ENCODE measurements around the gene GABPB2. TPM values are rescaled to one million over a fixed set of nuclear protein-coding genes. Genes with fewer than 3 reads are reported as not detected.

Gene GABPB2
- total RNA-seq, 1 donor from 2014 or later: 3.6 TPM

- Histone ChIP-seq H3K4me1 (ENCODE audit: insufficient read depth, low read length) (no peaks in the 10 kb centered on the region), H3K27ac (ENCODE audit: low read depth, low read length) (no peak overlapping the region), H3K27me3 (ENCODE audit: insufficient read depth, low read length) (no peaks in the 10 kb centered on the region), H3K9ac (ENCODE audit: low read length) (no peak overlapping the region), H4K20me1 (ENCODE audit: insufficient read depth, low read length) (peaks cover 4% of the 10 kb centered on the region), H3K4me2 (ENCODE audit: low read length) (no peak overlapping the region), H3K79me2 (ENCODE audit: insufficient read depth, low read length) (no peaks in the 10 kb centered on the region), H3K36me3 (ENCODE audit: insufficient read depth, low read length) (peaks cover 12% of the 10 kb centered on the region), H2AFZ (ENCODE audit: low read depth, low read length) (no peak overlapping the region), H3K9me3 (ENCODE audit: insufficient read depth, low read depth, low read length) (no peaks in the 10 kb centered on the region), H3K4me3 (ENCODE audit: insufficient read depth, low read depth, low read length) (no peak overlapping the region)
- FAIRE-seq: no peak
- no peak for DNase-seq (ENCODE audit: low read depth)
- TF ChIP-seq EZH2 (IDR thresholded peaks at IDR 0.05; ENCODE audit: insufficient read depth, low read length) (no peak), CTCF (IDR thresholded peaks at IDR 0.05; ENCODE audit: insufficient read depth, low read depth, low read length) (no peak)
- Mint-ChIP-seq H3K27ac (ENCODE audit: unreplicated experiment) (no peak overlapping the region), H3K9me3 (ENCODE audit: unreplicated experiment) (no peaks in the 10 kb centered on the region), H3K27me3 (ENCODE audit: low read depth, unreplicated experiment) (no peaks in the 10 kb centered on the region), H3K4me1 (ENCODE audit: low read depth, unreplicated experiment) (peaks cover 2% of the 10 kb centered on the region), H3K36me3 (ENCODE audit: low read depth, unreplicated experiment) (peaks cover 13% of the 10 kb centered on the region), H3K4me3 (ENCODE audit: unreplicated experiment) (no peak overlapping the region)
Observed at GRCh38 chr1:151158751-151159251, 88.2 kb downstream of the GABPB2 start.

- FAIRE-seq (no peak), DNase-seq (ENCODE audit: low read depth) (no peak)
- peaks cover 13% of the 10 kb centered on the region for H3K36me3 Mint-ChIP-seq (ENCODE audit: low read depth, unreplicated experiment)
- Histone ChIP-seq H2AFZ (ENCODE audit: low read depth, low read length) (no peak overlapping the region), H3K4me1 (ENCODE audit: insufficient read depth, low read length) (peaks cover 2% of the 10 kb centered on the region), H3K9ac (ENCODE audit: low read length) (no peak overlapping the region), H4K20me1 (ENCODE audit: insufficient read depth, low read length) (peaks cover 4% of the 10 kb centered on the region), H3K27me3 (ENCODE audit: insufficient read depth, low read length) (no peaks in the 10 kb centered on the region), H3K36me3 (ENCODE audit: insufficient read depth, low read length) (peaks cover 12% of the 10 kb centered on the region), H3K4me2 (ENCODE audit: low read length) (no peak overlapping the region), H3K9me3 (ENCODE audit: insufficient read depth, low read depth, low read length) (no peaks in the 10 kb centered on the region), H3K4me3 (ENCODE audit: insufficient read depth, low read depth, low read length) (no peak overlapping the region), H3K79me2 (ENCODE audit: insufficient read depth, low read length) (peaks cover 5% of the 10 kb centered on the region), H3K27ac (ENCODE audit: low read depth, low read length) (no peak overlapping the region)
- H3K27ac Mint-ChIP-seq (ENCODE audit: unreplicated experiment): no peak overlapping the region
- no peaks in the 10 kb centered on the region for H3K9me3 Mint-ChIP-seq (ENCODE audit: unreplicated experiment)
- peaks cover 5% of the 10 kb centered on the region for H3K4me1 Mint-ChIP-seq (ENCODE audit: low read depth, unreplicated experiment)
- H3K27me3 Mint-ChIP-seq (ENCODE audit: low read depth, unreplicated experiment): no peaks in the 10 kb centered on the region
- no peak overlapping the region for H3K4me3 Mint-ChIP-seq (ENCODE audit: unreplicated experiment)
- TF ChIP-seq CTCF (IDR thresholded peaks at IDR 0.05; ENCODE audit: insufficient read depth, low read depth, low read length) (no peak), EZH2 (IDR thresholded peaks at IDR 0.05; ENCODE audit: insufficient read depth, low read length) (no peak)
Observed at GRCh38 chr1:151159373-151159772, 88.8 kb downstream of the GABPB2 start.

GRCh38 chr1:151164732-151165280 is 94.2 kb downstream of the GABPB2 start:
- Mint-ChIP-seq H3K36me3 (ENCODE audit: low read depth, unreplicated experiment) (peaks cover 19% of the 10 kb centered on the region), H3K27me3 (ENCODE audit: low read depth, unreplicated experiment) (no peaks in the 10 kb centered on the region), H3K4me3 (ENCODE audit: unreplicated experiment) (peak overlapping the region; percentile 96), H3K4me1 (ENCODE audit: low read depth, unreplicated experiment) (peaks cover 11% of the 10 kb centered on the region), H3K27ac (ENCODE audit: unreplicated experiment) (peak overlapping the region; percentile 94), H3K9me3 (ENCODE audit: unreplicated experiment) (no peaks in the 10 kb centered on the region)
- H4K20me1 ChIP-seq (ENCODE audit: insufficient read depth, low read length): peaks cover 5% of the 10 kb centered on the region
- H3K36me3 ChIP-seq (ENCODE audit: insufficient read depth, low read length): peaks cover 6% of the 10 kb centered on the region
- FAIRE-seq (no peak), DNase-seq (ENCODE audit: low read depth) (no peak)
- H3K4me3 ChIP-seq (ENCODE audit: insufficient read depth, low read depth, low read length): peak overlapping the region; percentile 99
- H3K4me1 ChIP-seq (ENCODE audit: insufficient read depth, low read length): peaks cover 15% of the 10 kb centered on the region
- H3K4me2 ChIP-seq (ENCODE audit: low read length): peak overlapping the region; percentile 95
- peak overlapping the region; percentile 13 for H3K27ac ChIP-seq (ENCODE audit: low read depth, low read length)
- peaks cover 41% of the 10 kb centered on the region for H3K79me2 ChIP-seq (ENCODE audit: insufficient read depth, low read length)
- no peaks in the 10 kb centered on the region for H3K27me3 ChIP-seq (ENCODE audit: insufficient read depth, low read length)
- peak overlapping the region; percentile 98 for H3K9ac ChIP-seq (ENCODE audit: low read length)
- H2AFZ ChIP-seq (ENCODE audit: low read depth, low read length): peak overlapping the region; percentile 88
- TF ChIP-seq EZH2 (IDR thresholded peaks at IDR 0.05; ENCODE audit: insufficient read depth, low read length): no peak
- no peak for TF ChIP-seq CTCF (IDR thresholded peaks at IDR 0.05; ENCODE audit: insufficient read depth, low read depth, low read length)
- no peaks in the 10 kb centered on the region for H3K9me3 ChIP-seq (ENCODE audit: insufficient read depth, low read depth, low read length)

Data from astrocyte (in vitro differentiated cells and primary cell).